Measurements from ENCODE around the gene NLRP14. TPM values are rescaled to one million over a fixed set of nuclear protein-coding genes. Genes with fewer than 3 reads are reported as not detected.

The NLRP14 gene
- total RNA-seq, 4 donors from 2014 or later = 0.24 to 0.35 TPM; not detected in 2

DNA sequence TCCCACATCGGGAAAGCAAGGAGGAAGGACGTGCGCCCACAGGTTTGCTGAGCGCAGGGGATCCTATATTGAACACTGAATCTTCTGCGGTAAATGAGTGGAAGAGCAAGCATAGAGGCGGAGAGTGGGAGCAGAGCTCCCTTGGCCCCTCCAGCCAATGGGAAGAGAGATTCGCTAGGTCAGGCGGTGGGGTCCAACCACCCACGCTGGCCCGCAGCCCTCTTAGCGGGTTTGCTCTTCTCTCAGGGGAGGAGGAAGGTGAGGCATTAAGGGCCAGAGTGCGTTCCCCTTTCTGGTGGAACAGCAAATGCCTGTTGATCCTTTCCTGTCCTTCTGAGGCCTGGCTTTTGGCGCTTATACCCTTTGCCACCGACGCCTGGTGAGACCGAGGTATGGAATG lies 10.6 kb downstream of the NLRP14 start:
- no peak for TF ChIP-seq POLR2A (IDR thresholded peaks at IDR 0.05)
- TF ChIP-seq, protein P1, sequence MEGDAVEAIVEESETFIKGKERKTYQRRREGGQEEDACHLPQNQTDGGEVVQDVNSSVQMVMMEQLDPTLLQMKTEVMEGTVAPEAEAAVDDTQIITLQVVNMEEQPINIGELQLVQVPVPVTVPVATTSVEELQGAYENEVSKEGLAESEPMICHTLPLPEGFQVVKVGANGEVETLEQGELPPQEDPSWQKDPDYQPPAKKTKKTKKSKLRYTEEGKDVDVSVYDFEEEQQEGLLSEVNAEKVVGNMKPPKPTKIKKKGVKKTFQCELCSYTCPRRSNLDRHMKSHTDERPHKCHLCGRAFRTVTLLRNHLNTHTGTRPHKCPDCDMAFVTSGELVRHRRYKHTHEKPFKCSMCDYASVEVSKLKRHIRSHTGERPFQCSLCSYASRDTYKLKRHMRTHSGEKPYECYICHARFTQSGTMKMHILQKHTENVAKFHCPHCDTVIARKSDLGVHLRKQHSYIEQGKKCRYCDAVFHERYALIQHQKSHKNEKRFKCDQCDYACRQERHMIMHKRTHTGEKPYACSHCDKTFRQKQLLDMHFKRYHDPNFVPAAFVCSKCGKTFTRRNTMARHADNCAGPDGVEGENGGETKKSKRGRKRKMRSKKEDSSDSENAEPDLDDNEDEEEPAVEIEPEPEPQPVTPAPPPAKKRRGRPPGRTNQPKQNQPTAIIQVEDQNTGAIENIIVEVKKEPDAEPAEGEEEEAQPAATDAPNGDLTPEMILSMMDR (IDR thresholded peaks at IDR 0.05) = no peak

DNA sequence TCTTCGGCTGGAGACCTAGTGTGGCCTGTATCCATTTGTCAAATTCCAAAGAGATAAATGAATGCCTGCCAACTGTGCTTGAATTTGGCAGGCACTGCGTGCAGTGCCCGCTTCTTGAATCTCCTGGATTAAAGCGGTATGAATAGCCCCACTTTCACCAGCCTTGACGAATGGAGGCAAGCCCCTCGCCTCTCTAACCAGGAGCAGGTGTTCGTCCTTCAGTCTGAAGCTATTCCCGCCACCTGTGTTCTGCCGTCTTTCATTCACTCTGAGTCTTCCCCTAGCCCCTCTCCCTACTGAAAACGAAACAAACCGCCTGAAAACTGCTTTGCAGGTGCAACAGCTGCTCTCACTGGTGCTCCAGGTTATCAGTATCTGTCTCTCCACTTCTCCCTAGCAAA lies 11.2 kb downstream of the NLRP14 start:
- intact Hi-C loops (cut with DNase I; ENCODE audit: low total_unique reads) = no loop called here
- Histone ChIP-seq H3K36me3 (no peaks in the 10 kb centered on the region), H3K27ac (no peak overlapping the region), H3K27me3 (no peaks in the 10 kb centered on the region), H3K4me3 (no peak overlapping the region), H3K4me1 (no peaks in the 10 kb centered on the region), H3K9me3 (no peaks in the 10 kb centered on the region)
- no peak for DNase-seq
- TF ChIP-seq, protein P1 (IDR thresholded peaks at IDR 0.05) = no peak
- TF ChIP-seq POLR2A (IDR thresholded peaks at IDR 0.05) = no peak

More for the DNA sequence above, 10.6 kb downstream of the NLRP14 start:
- H3K4me3 ChIP-seq = no peak overlapping the region
- H3K36me3 ChIP-seq = no peaks in the 10 kb centered on the region
- H3K4me1 ChIP-seq = no peaks in the 10 kb centered on the region
- no peaks in the 10 kb centered on the region for H3K9me3 ChIP-seq
- DNase-seq = no peak
- intact Hi-C loops (cut with DNase I; ENCODE audit: low total_unique reads) = no loop called here
- no peaks in the 10 kb centered on the region for H3K27me3 ChIP-seq
- no peak overlapping the region for H3K27ac ChIP-seq

DNA sequence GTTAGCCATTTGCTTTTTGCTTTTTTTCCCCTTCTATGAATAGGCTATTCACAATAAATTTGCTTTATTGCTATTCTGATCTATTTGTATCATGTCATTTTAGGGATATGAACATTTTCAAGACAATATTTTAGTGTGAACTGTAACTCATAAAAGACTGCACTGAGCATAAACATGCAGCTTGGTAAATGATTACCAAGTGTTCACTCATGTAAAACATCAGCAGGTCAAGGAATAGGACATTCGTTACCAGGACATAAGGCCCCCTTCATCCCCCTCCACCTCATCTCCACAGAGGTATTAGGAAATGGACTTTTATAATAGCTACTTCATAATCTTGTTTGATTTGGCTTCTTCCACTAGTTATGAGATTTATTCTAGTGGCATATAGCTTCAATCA lies 12.4 kb downstream of the NLRP14 start:
- no peak for DNase-seq
- intact Hi-C loops (cut with DNase I; ENCODE audit: low total_unique reads) = no loop called here
- no peaks in the 10 kb centered on the region for H3K36me3 ChIP-seq

DNA sequence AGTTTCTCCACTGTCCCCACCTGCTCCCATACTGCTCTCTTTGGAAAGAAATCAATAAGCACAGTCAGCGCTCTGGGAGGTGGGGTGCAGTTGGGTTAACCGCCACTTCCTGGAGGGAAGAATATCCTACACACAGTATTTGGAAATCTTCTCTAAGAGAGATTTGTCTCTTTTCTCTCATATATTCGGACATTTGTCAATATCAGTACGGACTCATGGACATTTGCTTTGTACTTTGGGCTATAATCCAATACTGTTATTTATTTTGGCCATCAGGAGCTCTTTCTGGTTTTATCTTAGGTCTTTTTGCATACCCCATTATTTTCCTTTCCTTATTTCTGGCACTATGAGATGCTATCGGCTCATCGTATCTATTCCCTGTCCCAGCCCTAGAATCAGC lies 13.7 kb downstream of the NLRP14 start:
- Histone ChIP-seq H3K36me3 (no peaks in the 10 kb centered on the region), H3K4me1 (no peaks in the 10 kb centered on the region), H3K27me3 (no peaks in the 10 kb centered on the region), H3K9me3 (no peaks in the 10 kb centered on the region), H3K4me3 (no peak overlapping the region), H3K27ac (no peak overlapping the region)
- TF ChIP-seq, protein P1 (IDR thresholded peaks at IDR 0.05) = no peak
- no peak for TF ChIP-seq POLR2A (IDR thresholded peaks at IDR 0.05)
- intact Hi-C loops (cut with DNase I; ENCODE audit: low total_unique reads) = no loop called here
- DNase-seq = no peak

More for the DNA sequence above, 12.4 kb downstream of the NLRP14 start:
- Histone ChIP-seq H3K27me3 (no peaks in the 10 kb centered on the region), H3K9me3 (no peaks in the 10 kb centered on the region), H3K4me3 (no peak overlapping the region), H3K27ac (no peak overlapping the region), H3K4me1 (no peaks in the 10 kb centered on the region)
- TF ChIP-seq, protein P1 (IDR thresholded peaks at IDR 0.05) = no peak
- no peak for TF ChIP-seq POLR2A (IDR thresholded peaks at IDR 0.05)

DNA sequence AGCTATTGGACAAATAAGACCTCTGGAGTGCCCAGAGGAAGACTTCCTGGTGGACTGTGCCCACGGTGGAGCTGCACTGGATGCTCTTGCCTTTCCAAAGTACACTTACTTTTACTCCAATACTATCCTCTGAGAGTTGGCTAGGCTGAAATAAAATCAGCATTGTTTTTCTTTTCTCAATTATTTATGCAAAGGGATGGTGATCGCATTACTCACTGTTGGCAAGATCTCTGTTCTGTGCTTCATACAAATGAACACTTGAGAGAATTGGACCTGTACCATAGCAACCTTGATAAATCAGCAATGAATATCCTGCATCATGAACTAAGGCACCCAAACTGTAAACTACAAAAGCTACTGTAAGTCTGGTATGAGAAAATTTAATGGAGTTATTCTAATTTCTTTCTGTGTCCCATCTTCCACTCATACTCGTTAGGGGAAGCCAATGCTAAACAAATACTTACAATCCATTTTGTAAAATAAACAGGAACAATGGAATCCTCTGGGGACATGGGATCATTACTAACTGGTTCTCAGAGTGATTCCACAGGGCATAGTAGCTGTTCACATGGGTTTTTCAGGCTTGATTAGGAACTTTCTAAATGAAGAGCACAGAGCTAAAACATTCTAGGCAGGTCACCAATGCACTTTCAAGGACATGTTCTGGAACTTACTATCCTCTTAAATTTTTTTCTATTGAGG lies 26.3 kb downstream of the NLRP14 start:
- Histone ChIP-seq H3K4me3 (no peak overlapping the region), H3K27ac (no peak overlapping the region), H3K36me3 (no peaks in the 10 kb centered on the region), H3K27me3 (no peaks in the 10 kb centered on the region), H3K9me3 (no peaks in the 10 kb centered on the region), H3K4me1 (no peaks in the 10 kb centered on the region)
- intact Hi-C loops (cut with DNase I; ENCODE audit: low total_unique reads) = no loop called here
- DNase-seq = no peak
- no peak for TF ChIP-seq POLR2A (IDR thresholded peaks at IDR 0.05)
- TF ChIP-seq, protein P1 (IDR thresholded peaks at IDR 0.05) = no peak
